GM19099 (cell line): Measurements from ENCODE around the gene WASF1.

Source experiments
- POLR2A ChIP-seq: IDR thresholded peaks from 3 replicates; pipeline ENCODE4 v1.6.1; 2011; ENCODE audit warnings: low read depth; ENCODE audit not compliant: insufficient read length; ENCODE audit errors: extremely low read depth

Gene WASF1

DNA sequence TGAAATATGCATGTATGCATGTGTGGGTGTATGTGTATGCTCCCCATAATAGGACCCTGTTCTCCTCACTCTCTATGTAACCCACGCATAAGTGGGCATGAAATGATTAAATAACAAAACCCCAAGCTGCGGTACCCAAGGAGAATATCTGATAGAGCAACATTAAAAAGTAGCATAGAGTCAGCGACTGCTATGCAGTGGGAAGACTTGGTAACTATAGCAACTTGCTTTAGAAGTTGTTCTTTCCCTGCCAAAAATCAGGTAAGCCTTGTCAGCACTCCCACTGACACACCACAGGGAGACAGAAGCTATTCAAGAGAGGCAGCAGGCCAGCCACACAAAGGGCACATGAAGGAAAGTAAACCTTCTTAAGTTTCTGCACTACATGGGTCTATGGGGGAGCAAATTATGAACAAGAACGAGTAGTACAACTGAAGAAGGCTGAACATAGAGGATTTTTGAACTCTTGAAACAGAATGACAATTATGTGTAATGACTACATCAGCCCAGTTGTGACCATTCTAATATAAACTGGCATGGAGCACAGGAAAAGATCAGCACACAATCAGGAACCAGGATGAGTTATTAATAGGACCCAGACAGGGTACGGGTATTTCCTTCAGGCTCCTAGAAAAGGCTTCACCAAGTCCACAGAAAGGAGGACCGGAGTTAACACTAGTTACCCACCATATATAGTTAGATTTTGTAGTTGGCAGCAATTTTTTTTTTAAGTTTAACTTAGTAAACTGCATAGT is 111.5 kb downstream of the WASF1 start:
- TF ChIP-seq POLR2A, result no peak

DNA sequence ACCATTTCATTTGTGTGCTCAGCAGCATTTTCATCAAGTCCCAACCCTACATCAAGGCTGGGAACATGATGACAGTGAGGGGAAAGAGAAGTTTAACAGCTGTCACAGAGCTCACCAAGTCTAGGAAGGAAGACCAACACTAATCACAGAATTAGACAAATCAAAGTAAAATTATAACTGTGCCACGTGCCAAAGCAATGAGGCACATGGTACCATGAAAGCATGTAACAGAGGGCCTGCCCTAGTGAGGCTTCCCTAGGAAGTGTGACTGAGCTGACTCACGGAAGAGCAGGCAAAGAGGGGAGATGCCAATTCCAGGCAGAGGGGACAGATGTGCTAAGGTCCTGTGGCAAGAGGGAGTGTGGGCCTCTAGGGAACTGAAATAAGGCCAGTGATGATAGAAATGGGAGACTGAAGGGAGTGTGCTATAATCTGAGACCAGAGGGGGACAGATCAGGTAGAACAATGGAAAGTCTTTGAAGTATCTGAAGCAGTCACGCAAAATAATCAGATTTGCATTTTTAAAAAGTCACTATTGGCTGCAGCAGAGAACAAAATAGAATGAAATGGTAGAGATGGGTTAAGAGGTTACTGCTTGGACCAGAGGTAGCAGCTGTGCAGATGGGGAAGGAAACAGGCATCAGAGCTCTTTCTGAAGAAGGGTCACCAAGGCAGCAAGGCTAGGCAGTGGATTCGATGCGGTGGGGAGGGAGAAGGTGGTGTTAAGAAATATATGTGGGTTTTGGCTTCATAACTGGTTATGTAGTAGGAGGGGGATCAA is 114.5 kb downstream of the WASF1 start:
- no peak for TF ChIP-seq POLR2A

DNA sequence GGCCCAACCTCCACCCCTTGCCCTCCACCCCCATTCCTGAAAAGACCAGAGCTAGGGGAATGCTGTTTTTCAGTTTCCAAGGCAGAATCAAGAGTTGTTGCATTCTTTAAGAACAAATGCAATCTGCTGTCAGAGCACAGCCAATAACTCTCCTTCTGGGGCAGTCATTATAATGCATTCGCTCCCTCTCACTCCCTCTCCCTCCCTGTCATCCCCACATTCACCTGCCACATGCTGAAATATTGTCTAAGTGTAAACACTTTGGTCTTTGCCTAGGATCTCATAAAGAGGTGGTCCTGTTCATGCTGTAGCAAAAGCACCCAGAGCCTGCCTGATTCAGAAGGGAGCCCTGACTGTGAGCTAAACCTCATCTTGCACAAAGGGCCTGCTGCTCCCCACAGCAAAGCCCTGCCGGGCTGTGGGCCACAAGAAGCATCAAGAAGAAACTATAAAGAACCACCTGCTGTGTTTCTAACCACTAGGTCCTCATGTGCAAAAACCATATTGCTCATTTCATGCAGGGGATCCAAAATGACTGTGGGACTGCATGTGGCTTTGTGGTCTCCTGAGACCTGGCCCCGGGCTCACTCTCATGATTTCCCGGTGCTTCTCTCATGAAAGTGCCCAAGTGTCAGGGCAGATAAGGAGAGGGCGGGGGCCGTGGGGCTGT is 115.7 kb downstream of the WASF1 start:
- no peak for TF ChIP-seq POLR2A

DNA sequence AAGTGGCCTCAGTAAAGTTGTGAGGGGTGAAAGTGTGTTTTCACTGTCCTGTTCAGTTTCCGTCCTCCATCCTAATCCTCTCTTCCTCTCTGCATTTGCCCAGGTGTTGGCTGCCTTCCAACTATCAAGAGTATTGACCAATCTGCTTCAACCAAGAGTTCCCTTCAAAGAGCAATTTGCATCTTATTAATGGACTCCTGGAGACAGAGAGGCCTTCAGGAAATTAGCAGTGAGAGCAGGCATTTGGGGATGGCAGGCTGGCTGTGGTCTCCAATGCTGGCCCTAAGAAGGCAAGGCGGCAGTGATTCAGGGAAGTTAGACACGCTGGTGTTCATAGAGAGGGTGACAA is 124.1 kb downstream of the WASF1 start:
- TF ChIP-seq POLR2A, result no peak

DNA sequence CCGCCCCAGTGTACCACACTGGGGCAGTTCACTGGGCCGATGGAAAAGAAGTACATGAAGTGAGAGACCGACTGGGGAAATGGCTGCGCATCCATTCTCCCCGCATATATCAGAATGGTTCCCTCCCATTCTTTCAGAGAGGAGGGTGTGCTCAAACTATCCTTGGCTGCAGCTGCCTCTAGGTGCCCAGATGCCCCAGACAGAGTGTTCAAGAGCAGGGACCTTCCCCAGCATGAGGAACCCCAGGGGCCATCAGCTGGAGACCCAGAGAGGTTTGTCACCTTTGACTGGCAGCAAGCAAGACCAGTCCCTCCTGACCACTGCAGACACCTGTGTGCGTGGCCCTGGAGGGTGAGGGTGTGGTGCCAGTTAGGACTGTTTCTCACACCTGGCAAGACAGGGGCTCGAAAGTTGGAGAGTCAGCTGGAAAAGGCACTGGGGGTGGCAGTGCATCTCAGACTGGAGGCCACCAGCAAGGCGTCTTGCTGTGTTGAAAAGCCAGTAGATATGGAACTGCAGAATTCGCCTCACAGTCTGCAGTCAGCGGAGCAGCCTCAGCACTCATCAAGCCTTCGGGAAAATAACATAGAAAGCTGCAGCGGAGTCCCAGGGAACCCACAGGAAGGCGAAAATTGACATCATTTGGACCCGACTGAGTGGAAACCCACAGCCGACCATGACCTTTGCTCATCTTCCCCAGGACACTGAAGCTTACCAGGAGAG is 124.6 kb downstream of the WASF1 start:
- TF ChIP-seq POLR2A, result no peak

DNA sequence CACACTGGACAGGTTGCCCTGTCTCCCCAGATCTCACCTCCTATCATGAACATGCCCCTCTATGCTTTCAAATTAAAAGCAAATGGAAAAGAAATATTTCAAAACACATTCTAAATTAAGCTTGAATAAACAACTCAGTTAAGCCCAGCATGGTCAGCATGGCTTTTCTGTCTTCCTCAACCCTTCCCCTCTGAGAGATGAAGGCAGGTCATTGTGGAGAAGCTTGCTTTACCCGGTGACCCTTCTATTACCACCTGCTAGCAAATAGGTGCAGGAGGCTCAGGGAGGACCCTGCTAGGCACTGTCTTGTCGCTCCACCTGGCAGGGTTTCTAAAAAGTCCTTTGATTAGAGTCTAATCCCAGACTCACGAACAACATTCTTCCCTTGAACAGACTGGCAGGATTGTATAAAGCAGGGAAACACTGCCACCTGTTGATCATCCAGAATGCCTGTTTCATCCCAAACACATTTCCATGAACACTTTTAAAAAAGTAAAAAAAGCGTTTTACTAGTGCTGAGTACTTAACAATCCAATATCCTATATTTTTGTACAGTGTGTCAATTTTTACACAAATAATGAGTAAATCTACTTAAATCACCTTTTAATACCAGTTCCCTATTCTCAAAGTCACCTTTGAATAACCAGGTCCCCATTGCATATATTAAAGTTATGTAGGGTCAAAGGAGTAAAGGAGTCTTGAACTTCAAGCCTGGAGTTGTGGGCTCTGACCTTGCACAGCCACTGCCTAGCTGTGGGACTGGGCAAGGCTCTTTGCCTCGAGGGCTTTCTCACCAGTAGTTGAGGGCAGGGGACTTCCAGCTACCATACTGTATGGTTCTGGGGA is 125.9 kb downstream of the WASF1 start:
- TF ChIP-seq POLR2A, result no peak

DNA sequence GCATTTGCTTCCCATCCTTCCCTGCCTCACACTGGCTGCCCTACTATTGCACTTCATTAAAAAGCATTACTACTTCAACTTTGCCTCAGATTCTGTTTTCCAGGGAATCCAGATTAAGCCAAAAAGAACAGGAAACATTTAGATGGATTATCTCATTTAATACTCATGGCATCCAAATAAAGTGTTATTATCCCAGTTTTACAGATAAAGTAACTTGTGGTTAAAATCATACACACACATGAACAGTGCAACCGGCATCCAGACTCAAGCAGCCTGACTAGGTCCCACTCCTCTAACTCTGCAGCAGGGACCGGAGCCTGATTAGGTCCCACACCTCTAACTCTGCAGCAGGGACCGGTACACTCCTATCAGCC is 129.0 kb downstream of the WASF1 start:
- TF ChIP-seq POLR2A, result no peak
